ENCODE data around the gene SHISA6. TPM values are rescaled to one million over a fixed set of nuclear protein-coding genes. Genes with fewer than 3 reads are reported as not detected.

SHISA6 gene
- total RNA-seq, 3 donors from 2014 or later, result 0.20 to 0.77 (median 0.73) TPM

- intact Hi-C loops (cut with DNase I, micrococcal nuclease), result no loop called here
- ATAC-seq (no peak), DNase-seq (no peak)
- H3K36me3 ChIP-seq (ENCODE audit: low read depth), result no peaks in the 10 kb centered on the region
- peaks cover 4% of the 10 kb centered on the region for H3K4me1 ChIP-seq (ENCODE audit: low read depth)
- H3K4me3 ChIP-seq, result no peak overlapping the region
- H3K9me3 ChIP-seq, result no peaks in the 10 kb centered on the region
- no peak for TF ChIP-seq CTCF (IDR thresholded peaks at IDR 0.05)
Observed at GRCh38 chr17:11514981-11515680, 274.1 kb downstream of the SHISA6 start.

- no peak for ATAC-seq
- intact Hi-C loops (cut with DNase I, micrococcal nuclease), result no loop called here
- TF ChIP-seq CTCF (IDR thresholded peaks at IDR 0.05), result no peak
Observed at GRCh38 chr17:11515901-11516300, 274.9 kb downstream of the SHISA6 start.

GRCh38 chr17:11535231-11535630 is 294.2 kb downstream of the SHISA6 start:
- Histone ChIP-seq H3K4me3 (no peak overlapping the region), H3K9me3 (no peaks in the 10 kb centered on the region), H3K4me1 (ENCODE audit: low read depth) (no peaks in the 10 kb centered on the region), H3K36me3 (ENCODE audit: low read depth) (no peaks in the 10 kb centered on the region)
- no peak for TF ChIP-seq CTCF (IDR thresholded peaks at IDR 0.05)
- DNase-seq, result no peak
- intact Hi-C loops (cut with DNase I, micrococcal nuclease), result no loop called here
- no peak for ATAC-seq

More at GRCh38 chr17:11515901-11516300, 274.9 kb downstream of the SHISA6 start:
- H3K4me1 ChIP-seq (ENCODE audit: low read depth), result peaks cover 4% of the 10 kb centered on the region
- no peak for DNase-seq
- H3K9me3 ChIP-seq, result no peaks in the 10 kb centered on the region
- H3K36me3 ChIP-seq (ENCODE audit: low read depth), result no peaks in the 10 kb centered on the region
- no peak overlapping the region for H3K4me3 ChIP-seq

- no peaks in the 10 kb centered on the region for H3K4me1 ChIP-seq (ENCODE audit: low read depth)
- no peaks in the 10 kb centered on the region for H3K36me3 ChIP-seq (ENCODE audit: low read depth)
- peaks cover 7% of the 10 kb centered on the region for H3K9me3 ChIP-seq
- intact Hi-C loops (cut with DNase I, micrococcal nuclease), result no loop called here
- no peak overlapping the region for H3K4me3 ChIP-seq
- no peak for DNase-seq
- ATAC-seq, result no peak
- TF ChIP-seq CTCF (IDR thresholded peaks at IDR 0.05), result no peak
Observed at GRCh38 chr17:11538366-11538765, 297.4 kb downstream of the SHISA6 start.

GRCh38 chr17:11539637-11540036 is 298.6 kb downstream of the SHISA6 start:
- intact Hi-C loops (cut with DNase I, micrococcal nuclease), result no loop called here
- H3K9me3 ChIP-seq, result peaks cover 7% of the 10 kb centered on the region
- no peak overlapping the region for H3K4me3 ChIP-seq
- H3K4me1 ChIP-seq (ENCODE audit: low read depth), result no peaks in the 10 kb centered on the region
- no peak for ATAC-seq
- TF ChIP-seq CTCF (IDR thresholded peaks at IDR 0.05), result no peak
- no peak for DNase-seq
- no peaks in the 10 kb centered on the region for H3K36me3 ChIP-seq (ENCODE audit: low read depth)

Data from mucosa of descending colon (tissue), 3 donors.